GM08714 (cell line): ENCODE data around the gene YY1AP1.
A peak's percentile ranks its signal among the peaks of the same experiment; 100 is the strongest.
"Not testable (repeated sequence)": the region's sequence is repeated elsewhere in the genome, so short reads cannot be mapped to it uniquely, and the experiment has no call there.

Source experiments
- H3K4me3 ChIP-seq: fragments of 200-500 bp; sonication (Bioruptor generic); 2 replicates; pipeline ENCODE4 v1.5.1; 2014; ENCODE audit warnings: mild to moderate bottlenecking, low read length, inconsistent platforms
- ZNF274 ChIP-seq: IDR thresholded peaks from 2 replicates; pipeline ENCODE4 v1.6.1; 2012; ENCODE audit warnings: mild to moderate bottlenecking, low read depth, low read length

YY1AP1 gene, protein sequence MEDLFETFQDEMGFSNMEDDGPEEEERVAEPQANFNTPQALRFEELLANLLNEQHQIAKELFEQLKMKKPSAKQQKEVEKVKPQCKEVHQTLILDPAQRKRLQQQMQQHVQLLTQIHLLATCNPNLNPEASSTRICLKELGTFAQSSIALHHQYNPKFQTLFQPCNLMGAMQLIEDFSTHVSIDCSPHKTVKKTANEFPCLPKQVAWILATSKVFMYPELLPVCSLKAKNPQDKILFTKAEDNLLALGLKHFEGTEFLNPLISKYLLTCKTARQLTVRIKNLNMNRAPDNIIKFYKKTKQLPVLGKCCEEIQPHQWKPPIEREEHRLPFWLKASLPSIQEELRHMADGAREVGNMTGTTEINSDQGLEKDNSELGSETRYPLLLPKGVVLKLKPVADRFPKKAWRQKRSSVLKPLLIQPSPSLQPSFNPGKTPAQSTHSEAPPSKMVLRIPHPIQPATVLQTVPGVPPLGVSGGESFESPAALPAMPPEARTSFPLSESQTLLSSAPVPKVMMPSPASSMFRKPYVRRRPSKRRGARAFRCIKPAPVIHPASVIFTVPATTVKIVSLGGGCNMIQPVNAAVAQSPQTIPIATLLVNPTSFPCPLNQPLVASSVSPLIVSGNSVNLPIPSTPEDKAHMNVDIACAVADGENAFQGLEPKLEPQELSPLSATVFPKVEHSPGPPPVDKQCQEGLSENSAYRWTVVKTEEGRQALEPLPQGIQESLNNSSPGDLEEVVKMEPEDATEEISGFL

GRCh38 chr1:155688324-155689080, at the start of gene YY1AP1:
YY1AP1 (minus strand) TSS chr1:155688774; CDS start chr1:155680436, 8,338 bp downstream.
- peak within 1 kb of the TSS; percentile 80 for H3K4me3 ChIP-seq
- TF ChIP-seq ZNF274 = no peak

- TF ChIP-seq ZNF274 = no peak
- H3K4me3 ChIP-seq = no peak overlapping the region
Measured at GRCh38 chr1:155729031-155729898, 40.7 kb upstream of the YY1AP1 start.

- no peak for TF ChIP-seq ZNF274
- H3K4me3 ChIP-seq = no peak overlapping the region
Measured at GRCh38 chr1:155725142-155725541, 36.6 kb upstream of the YY1AP1 start.

DNA sequence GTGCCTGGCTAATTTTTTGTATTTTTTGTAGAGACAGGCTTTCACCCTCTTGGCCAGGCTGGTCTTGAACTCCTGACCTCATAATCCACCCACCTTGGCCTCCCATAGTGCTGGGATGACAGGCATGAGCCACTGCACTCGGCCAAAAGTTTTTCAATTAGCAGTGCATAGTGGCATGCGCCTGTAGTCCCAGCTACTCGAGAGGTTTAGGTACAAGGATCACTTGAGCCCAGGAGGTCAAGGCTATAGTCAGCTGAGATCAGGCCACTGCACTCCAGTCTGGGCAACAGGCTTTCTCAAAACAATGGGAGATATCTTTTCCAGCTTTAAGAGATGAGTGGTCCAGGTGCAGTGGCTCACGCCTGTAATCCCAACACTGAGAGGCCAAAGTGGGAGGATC, 31.1 kb upstream of the YY1AP1 start:
- H3K4me3 ChIP-seq = no peak overlapping the region
- no peak for TF ChIP-seq ZNF274

DNA sequence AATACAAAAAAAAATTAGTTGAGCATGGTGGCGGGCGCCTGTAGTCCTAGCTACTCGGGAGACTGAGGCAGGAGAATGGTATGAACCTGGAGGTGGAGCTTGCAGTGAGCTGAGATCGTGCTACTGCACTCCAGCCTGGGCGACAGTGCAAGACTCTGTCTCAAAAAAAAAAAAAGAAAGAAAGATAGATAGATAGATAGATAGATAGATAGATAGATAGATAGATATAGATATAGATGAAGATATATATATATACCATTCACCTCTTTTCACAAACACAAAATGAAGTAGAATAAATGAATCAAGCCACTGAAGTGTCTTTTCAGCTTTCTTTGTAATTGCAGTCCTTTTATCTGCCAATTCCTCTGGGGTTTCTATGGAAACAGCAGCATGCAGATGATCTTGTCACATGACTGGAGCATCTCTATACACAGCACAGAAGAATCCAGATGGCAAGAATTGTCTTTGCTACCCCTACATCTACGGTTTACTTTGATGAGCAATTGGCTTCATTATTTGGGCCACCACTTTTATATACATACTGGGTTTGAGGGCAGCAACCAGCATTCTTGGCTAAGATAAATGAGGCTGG, 30.0 kb upstream of the YY1AP1 start:
- H3K4me3 ChIP-seq = not testable (repeated sequence)

- no peak overlapping the region; the same call in 1 of the 2 replicates for H3K4me3 ChIP-seq
Measured at GRCh38 chr1:155717041-155717440, 28.5 kb upstream of the YY1AP1 start.

GRCh38 chr1:155715777-155716176, 27.2 kb upstream of the YY1AP1 start:
- TF ChIP-seq ZNF274 = no peak
- H3K4me3 ChIP-seq = no peak overlapping the region

More at GRCh38 chr1:155717041-155717440, 28.5 kb upstream of the YY1AP1 start:
- no peak for TF ChIP-seq ZNF274

DNA sequence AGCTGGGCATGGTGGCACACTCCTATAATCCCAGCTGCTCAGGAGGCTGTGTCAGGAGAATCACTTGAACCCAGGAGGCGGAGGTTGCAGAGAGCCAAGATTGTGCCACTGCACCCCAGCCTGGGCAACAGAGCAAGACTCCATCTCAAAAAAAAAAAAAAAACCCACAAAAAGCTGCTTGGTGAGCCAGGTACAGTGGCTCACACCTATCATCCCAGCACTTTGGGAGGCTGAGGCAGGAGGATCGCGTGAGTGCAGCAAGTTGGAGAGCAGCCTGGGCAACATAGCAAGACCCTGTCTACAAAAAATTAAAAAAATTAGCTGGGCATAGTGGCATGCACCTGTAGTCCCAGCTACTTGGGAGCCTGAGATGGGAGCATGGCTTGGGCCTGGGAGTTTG, 26.5 kb upstream of the YY1AP1 start:
- H3K4me3 ChIP-seq = not testable (repeated sequence)

DNA sequence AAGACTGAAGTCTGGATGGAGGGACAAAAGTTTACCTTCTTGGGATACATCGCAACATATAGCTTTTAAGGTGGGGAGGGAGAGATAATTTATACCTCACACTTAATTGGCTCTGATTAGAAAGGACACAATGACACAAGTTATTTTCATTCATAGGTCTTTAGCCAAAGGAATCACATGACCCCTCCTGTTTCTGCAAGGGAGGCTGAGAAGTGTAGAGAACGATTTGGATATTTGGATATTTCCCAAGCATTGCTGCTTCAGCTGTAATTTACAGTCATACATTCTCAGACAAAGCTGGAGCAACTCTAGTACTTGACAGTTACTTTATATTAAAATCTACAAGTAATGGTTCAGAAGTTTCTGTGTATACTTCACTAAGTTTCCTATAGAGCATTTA, 24.5 kb upstream of the YY1AP1 start:
- TF ChIP-seq ZNF274 = no peak
- H3K4me3 ChIP-seq = no peak overlapping the region

DNA sequence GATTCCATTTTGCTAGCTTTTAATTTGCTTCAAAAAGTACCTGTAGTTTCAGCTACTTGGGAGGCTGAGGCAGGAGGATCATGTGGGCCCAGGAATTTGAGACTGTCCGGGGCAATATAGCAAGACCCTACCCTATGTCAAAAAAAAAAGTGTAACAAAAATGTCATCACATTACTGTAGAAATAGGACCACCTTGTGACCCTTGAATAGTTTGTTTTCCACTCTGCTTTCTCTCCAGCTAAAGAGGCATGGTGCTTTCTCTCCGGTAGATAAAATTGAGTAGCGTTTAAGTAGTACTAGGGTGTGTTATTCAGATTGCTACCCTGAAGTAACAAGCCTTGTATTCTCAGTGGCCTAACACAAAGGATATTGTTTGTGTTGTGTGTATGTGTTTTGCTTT, 24.1 kb upstream of the YY1AP1 start:
- not testable (repeated sequence) for H3K4me3 ChIP-seq

DNA sequence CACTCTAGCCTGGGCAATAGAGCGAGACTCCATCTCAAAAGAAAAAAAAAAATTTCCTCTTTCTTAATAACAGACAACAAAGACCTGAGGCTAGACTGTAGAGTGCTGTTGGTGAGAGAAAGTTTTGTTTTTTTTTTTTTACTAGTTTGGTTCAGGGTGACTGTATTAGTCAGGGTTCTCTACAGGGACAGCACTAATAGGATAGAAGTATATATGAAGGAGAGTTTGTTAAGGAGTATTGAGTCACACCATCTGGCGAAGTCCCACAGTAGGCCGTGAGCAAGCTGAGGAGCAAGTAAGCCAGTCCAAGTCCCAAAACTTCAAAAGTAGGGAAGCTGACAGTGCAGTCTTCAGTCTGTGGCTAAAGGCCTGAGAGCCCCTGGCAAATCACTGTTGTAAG, 22.9 kb upstream of the YY1AP1 start:
- H3K4me3 ChIP-seq = not testable (repeated sequence)

DNA sequence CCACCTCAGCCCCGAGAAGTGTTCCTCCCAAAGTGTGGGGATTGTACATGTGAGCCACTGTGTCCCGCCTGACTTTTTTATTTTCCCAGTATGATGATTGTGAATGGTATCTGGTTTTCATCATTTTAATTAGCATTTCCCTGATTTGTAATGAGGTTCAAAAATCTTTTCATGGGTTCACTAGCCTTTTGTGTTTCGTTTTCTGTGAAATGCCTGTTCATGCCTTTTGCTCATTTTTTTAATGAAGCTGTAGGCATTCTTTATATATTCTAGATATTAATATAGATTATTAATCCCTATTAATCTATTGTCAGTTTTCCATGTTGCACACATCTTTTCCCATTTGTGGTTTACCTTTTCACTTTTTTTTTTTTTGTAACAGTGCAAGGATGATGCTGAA, 20.8 kb upstream of the YY1AP1 start:
- TF ChIP-seq ZNF274 = no peak

GRCh38 chr1:155706139-155706538, 17.6 kb upstream of the YY1AP1 start:
- no peak overlapping the region for H3K4me3 ChIP-seq
- no peak for TF ChIP-seq ZNF274

More for the DNA sequence above, 20.8 kb upstream of the YY1AP1 start:
- no peak overlapping the region for H3K4me3 ChIP-seq

- not testable (repeated sequence) for H3K4me3 ChIP-seq
Measured at GRCh38 chr1:155704414-155704813, 15.8 kb upstream of the YY1AP1 start.
